Smooth muscle cell of the umbilical artery (primary cell): ENCODE measurements around the gene SAMMSON. TPM values are rescaled to one million over a fixed set of nuclear protein-coding genes. Genes with fewer than 3 reads are reported as not detected.

Experiments
- total RNA-seq: library from RNA; depleted of rRNA; stranded (reverse); fragments of >200 nt; gene quantifications from 2 replicates; pipeline ENCODE4 v1.2.3, GENCODE V29; 2014

Gene SAMMSON
- under 0.01 TPM in 1 of 2 replicates, not detected in the other for total RNA-seq

DNA sequence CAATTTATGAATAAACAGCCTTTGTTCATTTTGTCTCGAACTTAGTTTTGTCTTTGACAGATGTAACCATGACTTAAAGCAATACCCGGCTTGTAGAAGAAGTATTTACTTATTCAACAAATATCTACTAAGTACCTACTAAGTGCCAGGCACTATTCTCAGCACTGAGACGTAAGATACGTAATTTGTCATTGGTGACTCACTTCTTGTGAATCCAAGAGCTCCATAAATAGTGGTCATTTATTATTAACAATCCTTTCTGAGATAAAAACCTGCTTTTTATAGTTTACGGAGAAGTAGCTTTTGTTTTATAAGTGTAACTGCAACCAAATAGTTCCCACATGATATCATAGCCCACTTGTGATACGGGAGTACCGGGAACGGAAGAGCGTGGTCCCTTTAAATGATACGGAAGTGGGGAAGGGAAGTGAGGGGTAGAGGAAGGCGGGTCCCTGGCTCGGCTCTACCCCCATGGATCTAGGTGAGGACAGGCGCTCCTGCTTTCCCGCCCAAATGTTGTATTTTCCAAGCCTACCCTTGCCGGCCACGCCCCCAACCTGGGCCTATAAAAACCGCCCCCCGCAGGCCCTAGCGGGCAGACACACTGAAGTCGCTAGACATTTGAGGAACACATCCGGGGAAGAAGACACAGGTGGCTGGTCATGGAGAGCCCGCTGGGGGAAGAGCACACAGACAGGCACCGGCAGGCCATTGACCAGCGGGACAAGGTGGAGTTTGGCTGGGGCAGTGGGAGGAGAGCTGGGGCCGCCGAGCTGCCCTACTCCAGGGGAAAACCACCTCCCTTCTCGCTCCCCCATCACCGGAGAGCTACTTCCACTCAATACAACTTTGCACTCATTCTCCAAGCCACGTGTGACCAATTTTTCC is at the start of gene SAMMSON:
SAMMSON (plus strand) TSS at position 594 of the 888 bp plus-strand sequence.

